IPS-18c (cell line): Measurements from ENCODE around the gene SYNPO2L.

Experiments used
- H3K4me3 ChIP-seq: 2 replicates; pipeline ENCODE4 v1.7.0; 2013; ENCODE audit warnings: low read depth, mild to moderate bottlenecking, low read length, moderate library complexity; ENCODE audit not compliant: insufficient read depth
- H3K9me3 ChIP-seq: one replicate; pipeline ENCODE4 v1.6.1; 2013; ENCODE audit warnings: mild to moderate bottlenecking, low read length, moderate library complexity; ENCODE audit not compliant: control insufficient read depth, insufficient read depth

SYNPO2L gene

GRCh38 chr10:73650537-73651331 lies 5.1 kb downstream of the SYNPO2L start:
- Histone ChIP-seq H3K4me3 (no peak overlapping the region), H3K9me3 (peaks cover 2% of the 10 kb centered on the region)

DNA sequence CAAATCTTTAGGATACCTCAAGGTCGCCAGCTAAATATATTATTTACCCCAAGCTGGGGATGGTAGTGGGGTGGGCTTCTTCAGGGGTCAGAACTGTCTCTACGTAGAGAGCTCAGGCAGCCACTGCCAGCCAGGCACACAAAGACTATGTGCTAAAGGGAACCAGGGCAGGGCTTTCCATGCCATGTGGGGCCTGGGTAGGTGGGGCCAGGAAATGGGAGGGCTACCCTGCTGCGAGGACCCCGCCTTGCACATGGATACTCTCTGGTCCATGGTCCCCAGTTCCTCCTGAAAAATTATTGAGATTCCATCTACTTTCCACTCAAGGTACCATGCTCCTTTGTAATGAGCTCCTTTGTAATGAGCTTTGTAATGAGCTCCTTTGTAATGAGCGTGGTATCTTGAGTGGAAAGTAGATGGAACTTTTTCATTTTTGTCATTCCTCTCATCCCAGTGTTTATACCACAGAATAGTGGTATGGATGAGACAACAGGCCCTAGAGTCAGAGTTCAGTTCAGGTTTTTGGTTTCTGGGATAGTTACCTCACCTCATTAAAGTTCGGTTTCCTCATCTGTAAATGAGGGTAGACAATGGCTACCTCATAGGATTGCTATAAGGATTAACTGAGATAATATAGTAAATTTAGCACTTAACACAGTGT lies 5.8 kb downstream of the SYNPO2L start:
- no peak overlapping the region for H3K4me3 ChIP-seq
- H3K9me3 ChIP-seq = peaks cover 2% of the 10 kb centered on the region

DNA sequence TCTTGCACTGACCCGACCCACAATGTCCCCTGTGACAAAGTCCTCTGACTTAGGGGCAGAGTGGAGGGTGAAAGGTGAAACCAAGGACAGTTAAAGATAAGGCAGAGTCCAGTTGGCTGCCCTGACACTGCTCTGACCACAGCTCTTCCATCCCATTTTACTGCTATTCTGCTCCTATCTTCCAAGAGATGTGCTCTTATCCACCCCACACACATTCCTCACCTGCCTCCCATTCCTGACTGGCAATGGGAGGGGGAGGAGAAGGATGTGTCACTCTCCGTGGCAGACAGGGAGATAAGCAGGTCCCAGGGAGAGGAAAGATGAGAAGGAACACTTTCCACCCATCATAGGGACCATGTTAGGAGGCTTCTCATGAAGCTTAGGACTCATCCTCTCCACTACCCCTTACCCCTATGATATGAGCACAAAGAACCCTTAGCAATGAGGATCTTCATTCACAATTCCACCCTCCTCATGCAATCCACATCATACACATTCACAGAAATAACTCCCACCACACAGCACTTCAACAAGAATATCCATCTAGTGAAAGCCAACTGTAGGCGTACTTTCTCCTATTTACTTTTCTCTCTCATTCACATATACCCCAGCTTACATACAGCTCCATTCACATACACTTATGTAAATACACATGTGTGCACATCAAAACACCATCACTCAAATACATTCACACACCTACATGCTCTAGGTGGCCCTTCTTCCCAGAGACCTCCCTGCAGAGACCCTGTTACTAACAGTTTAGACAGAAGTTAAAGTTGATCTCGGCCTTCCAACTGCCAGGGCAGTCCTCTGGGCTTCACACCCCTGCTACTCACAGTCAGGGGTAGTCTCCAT lies 6.6 kb downstream of the SYNPO2L start:
- H3K9me3 ChIP-seq = peaks cover 2% of the 10 kb centered on the region
- no peak overlapping the region for H3K4me3 ChIP-seq

- peak overlapping the region; percentile 53 for H3K4me3 ChIP-seq
Measured at GRCh38 chr10:73647875-73648651, 7.8 kb downstream of the SYNPO2L start.

DNA sequence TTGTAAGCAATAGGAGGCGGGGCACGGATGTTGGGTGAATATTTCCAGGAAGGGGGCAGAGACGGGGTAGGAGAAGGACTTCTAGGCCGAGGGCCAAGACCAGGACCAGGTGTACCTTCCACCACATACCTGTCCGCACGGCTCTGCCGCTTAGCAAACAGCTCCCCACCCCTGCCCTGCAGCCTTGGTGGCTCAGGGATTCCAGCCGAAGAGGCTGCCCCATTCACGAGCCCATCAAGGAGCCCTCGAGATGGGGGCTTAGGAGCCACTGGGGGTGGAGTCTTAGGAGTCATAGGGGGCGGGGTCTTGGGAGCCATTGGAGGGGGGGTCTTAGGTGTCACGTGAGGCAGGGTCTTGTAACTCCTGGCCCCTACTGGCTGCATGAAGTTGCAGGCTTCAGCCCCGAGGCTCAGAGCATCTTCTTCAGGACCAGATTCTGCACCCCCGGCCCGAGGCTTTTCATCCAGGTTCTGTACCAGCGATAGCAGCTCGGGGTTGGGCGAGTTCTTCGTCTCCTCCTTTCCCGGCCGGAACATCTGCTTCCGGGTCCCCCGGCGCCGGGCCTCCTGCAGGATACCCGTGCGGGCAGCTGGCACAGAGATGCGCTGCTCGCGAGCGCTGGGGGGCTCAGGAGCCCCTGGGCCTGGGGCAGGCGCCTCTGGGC lies 8.5 kb downstream of the SYNPO2L start:
- H3K9me3 ChIP-seq = peaks cover 2% of the 10 kb centered on the region
- peak overlapping the region; percentile 53; the same call in 1 of the 2 replicates for H3K4me3 ChIP-seq

More at GRCh38 chr10:73647875-73648651, 7.8 kb downstream of the SYNPO2L start:
- H3K9me3 ChIP-seq = peaks cover 2% of the 10 kb centered on the region

DNA sequence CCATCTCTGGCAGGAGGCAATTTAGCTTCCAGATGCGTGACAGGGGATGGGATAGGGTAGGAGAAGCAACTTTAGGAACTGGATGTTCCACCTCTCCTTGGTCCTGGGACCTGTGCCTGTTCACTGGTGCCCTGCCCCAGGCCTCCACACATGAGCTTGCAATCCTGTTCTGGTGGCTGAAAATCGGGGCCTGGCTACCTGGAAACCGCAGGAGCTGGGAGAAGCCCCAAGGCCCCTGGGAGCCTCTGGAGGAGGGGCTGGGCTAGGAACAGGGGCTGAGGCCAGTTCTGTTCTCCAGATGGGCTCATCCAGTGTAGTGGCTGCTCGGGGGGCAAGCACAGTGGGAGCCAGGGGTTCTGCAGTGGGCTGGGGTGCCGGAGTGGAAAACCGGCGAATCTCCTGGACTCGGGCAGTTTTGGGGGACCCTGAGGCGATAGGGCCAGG lies 9.2 kb downstream of the SYNPO2L start:
- Histone ChIP-seq H3K4me3 (peak overlapping the region; percentile 53; the same call in 1 of the 2 replicates), H3K9me3 (peaks cover 2% of the 10 kb centered on the region)

DNA sequence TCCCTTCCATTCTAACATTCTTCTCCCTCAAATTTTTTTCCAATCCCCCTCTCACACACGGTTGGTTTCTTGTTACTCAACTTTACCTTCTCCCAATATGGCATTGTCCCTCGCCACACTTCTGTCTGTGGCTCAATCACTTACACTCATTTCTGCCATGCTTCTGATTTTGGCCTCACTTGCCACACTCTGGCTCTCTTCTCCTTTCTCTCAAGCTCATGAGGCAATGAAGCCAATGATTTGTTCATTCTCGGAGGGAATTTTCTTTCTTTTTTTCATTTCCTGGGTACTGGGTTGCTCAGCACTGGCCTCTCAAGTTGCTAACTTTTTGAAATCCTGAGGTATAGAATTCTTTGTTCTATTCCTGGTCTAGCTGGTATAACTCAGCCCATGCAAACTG lies 10.6 kb downstream of the SYNPO2L start:
- peaks cover 2% of the 10 kb centered on the region for H3K9me3 ChIP-seq
- H3K4me3 ChIP-seq = no peak overlapping the region

- no peak overlapping the region for H3K4me3 ChIP-seq
Measured at GRCh38 chr10:73644767-73645166, 11.1 kb downstream of the SYNPO2L start.

GRCh38 chr10:73644015-73644743 lies 11.7 kb downstream of the SYNPO2L start:
- H3K4me3 ChIP-seq = no peak overlapping the region
- peaks cover 2% of the 10 kb centered on the region for H3K9me3 ChIP-seq

More at GRCh38 chr10:73644767-73645166, 11.1 kb downstream of the SYNPO2L start:
- peaks cover 2% of the 10 kb centered on the region for H3K9me3 ChIP-seq

GRCh38 chr10:73643362-73643761 lies 12.5 kb downstream of the SYNPO2L start:
- Histone ChIP-seq H3K4me3 (no peak overlapping the region), H3K9me3 (peaks cover 2% of the 10 kb centered on the region)

DNA sequence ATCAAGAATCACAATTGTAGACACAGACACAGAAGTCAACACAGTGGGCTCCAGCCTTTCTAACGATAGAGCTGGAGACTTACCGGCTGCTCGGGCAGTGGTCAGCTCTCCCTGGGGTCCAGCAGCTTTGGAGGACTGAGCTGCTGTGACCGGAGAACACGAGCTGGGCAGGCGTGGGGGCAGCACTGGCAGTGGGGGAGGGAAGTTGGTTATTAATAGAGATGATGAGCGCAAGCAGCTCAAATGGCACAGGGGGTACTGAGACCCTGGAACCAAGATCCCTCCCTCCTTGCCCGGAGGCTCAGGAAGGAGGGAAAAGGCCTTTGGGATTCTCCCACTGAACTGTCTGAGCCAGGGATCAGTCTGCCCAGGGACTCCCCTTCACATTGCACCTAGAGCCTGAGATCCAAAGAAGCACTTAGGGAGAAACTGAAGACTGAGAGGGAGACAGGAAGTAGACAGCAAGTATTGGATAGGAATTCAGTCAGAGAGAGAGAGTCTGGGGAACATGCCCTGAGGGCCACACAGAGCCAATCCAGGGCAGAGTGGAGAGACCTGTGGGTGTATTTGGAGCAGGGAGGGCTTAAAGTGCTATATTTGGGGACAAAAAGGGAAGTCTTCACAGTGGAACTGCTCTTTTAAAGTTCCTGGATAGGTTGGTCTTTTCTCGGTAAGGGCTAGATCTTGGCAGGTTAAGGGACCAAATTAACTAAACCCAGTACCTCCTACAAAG lies 14.3 kb downstream of the SYNPO2L start, which contains the start of gene MYOZ1:
Gene MYOZ1, minus strand, starts transcription at position 147 of the 733 bp plus-strand sequence. CDS start 1,457 bp downstream, outside the sequence.
- no peaks in the 10 kb centered on the region for H3K9me3 ChIP-seq
- no peak within 1 kb of the TSS for H3K4me3 ChIP-seq

DNA sequence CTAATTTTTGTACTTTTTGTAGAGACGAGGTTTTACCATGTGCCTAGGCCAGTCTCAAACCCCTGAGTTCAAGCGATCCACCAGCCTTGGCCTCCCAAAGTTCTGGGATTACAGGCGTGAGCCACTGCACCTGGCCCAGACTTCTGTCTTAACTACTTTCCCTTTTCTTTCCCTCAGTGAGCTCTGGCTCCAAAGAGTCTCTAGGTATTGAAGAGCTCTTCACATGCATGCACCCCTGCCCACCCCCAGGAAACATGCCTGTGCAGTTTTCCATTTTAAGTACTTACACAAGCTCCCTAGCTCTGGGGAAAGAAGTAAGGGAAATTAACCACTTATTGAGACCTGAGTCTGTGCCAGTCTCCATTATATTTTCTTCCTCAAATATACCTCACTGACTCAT lies 16.5 kb downstream of the SYNPO2L start:
- Histone ChIP-seq H3K4me3 (no peak overlapping the region), H3K9me3 (no peaks in the 10 kb centered on the region)

DNA sequence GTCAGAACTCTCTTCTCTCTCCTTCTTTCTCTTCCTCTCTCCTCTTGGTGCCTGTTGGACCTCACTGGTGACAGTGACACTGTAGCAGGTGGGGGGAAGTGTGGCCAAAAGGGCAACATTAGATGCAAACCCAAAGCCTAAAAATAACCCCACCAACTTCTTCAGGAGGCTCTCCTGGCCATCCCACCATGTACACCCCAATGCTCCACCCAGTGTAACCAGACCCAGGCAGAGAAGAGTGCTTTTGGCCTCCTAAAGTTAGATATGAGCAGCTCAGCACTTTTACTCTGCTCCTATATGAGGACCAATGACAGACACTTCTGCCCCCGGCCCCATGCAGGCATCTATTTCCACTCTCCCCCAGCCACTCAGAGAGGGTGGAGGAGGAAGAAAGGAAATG lies 20.0 kb downstream of the SYNPO2L start:
- Histone ChIP-seq H3K4me3 (no peak overlapping the region), H3K9me3 (no peaks in the 10 kb centered on the region)

DNA sequence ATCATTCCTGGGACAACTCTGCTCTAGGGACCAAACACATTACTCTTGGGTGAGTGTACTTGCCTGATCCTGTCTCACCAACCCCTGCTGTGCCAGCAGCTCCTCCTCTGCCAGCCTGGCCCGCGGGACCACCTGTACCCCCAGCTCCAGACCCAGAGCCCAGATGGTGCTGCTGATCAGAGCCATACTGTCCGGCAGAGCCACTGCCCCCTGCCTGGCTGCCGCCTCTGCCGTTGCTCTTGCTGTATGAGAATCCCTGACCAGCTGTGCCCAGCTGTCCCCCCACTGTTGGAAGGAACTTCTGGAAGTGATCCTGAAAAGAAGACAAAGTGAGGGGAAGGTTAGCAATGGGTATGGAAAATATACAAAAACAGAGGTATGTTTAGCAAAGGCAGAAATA lies 21.4 kb downstream of the SYNPO2L start:
- no peak overlapping the region for H3K4me3 ChIP-seq
- no peaks in the 10 kb centered on the region for H3K9me3 ChIP-seq

DNA sequence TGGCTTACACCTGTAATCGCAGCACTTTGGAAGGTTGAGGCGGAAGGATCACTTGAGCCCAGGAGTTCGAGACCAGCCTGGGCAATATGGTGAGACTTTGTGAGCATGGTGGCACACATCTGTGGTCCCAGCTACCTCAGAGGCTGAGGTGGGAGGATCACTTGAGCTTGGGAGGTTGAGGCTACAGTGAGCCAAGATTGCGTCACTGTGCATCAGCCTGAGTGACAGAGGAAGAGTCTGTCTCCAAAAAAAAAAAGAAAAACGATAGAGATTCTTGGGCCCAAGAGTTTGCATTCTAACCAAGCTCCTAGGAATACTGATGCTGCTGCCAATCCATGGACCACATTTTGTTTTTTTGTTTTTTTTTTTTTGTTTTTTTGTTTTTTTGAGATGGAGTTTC lies 26.7 kb downstream of the SYNPO2L start:
- no peak overlapping the region for H3K4me3 ChIP-seq
- H3K9me3 ChIP-seq = no peaks in the 10 kb centered on the region
